Mesendoderm (in vitro differentiated cells): ENCODE data around the gene RAB26.

Experiments
- DNase-seq: peaks from one replicate; pipeline ENCODE4 v3.0.0; 2013
- H2AK5ac ChIP-seq: 2 replicates; pipeline ENCODE4 v1.6.1; 2013; ENCODE audit warnings: low read length, inconsistent platforms
- H2BK120ac ChIP-seq: 2 replicates; pipeline ENCODE4 v1.6.1; 2013; ENCODE audit warnings: low read depth, mild to moderate bottlenecking, low read length, moderate library complexity, mixed read lengths
- H2BK15ac ChIP-seq: replicated peaks from 2 replicates; pipeline ENCODE4 v1.6.1; 2013; ENCODE audit warnings: low read depth, mild to moderate bottlenecking, moderate library complexity
- H2BK5ac ChIP-seq: 2 replicates; pipeline ENCODE4 v1.6.1; 2013; ENCODE audit warnings: low read length, inconsistent platforms
- H3K18ac ChIP-seq: 2 replicates; pipeline ENCODE4 v1.6.1; 2013; ENCODE audit warnings: mild to moderate bottlenecking, low read length, mixed read lengths
- H3K23ac ChIP-seq: one replicate; pipeline ENCODE4 v1.6.1; 2013; ENCODE audit warnings: low read length
- H3K27ac ChIP-seq: 2 replicates; pipeline ENCODE4 v1.5.1; 2013; ENCODE audit warnings: low read depth, mild to moderate bottlenecking, inconsistent platforms, low read length, moderate library complexity
- H3K27me3 ChIP-seq: 2 replicates; pipeline ENCODE4 v1.6.1; 2013; ENCODE audit warnings: low read length, control low read depth, mild to moderate bottlenecking, inconsistent platforms; ENCODE audit not compliant: insufficient read depth, poor library complexity
- H3K36me3 ChIP-seq: 2 replicates; pipeline ENCODE4 v1.6.1; 2013; ENCODE audit warnings: low read length, inconsistent platforms; ENCODE audit not compliant: control insufficient read depth, insufficient read depth
- H3K4ac ChIP-seq: one replicate; pipeline ENCODE4 v1.6.1; 2013; ENCODE audit warnings: low read depth, mild to moderate bottlenecking, low read length, moderate library complexity
- H3K4me1 ChIP-seq: 2 replicates; pipeline ENCODE4 v1.6.1; 2013; ENCODE audit warnings: low read depth, low read length, inconsistent platforms; ENCODE audit not compliant: control insufficient read depth
- H3K4me2 ChIP-seq: 2 replicates; pipeline ENCODE4 v1.6.1; 2013; ENCODE audit warnings: low read length
- H3K4me3 ChIP-seq: 2 replicates; pipeline ENCODE4 v1.5.1; 2013; ENCODE audit warnings: mild to moderate bottlenecking, low read length
- H3K56ac ChIP-seq: one replicate; pipeline ENCODE4 v1.6.1; 2013; ENCODE audit warnings: low read length
- H3K79me1 ChIP-seq: 2 replicates; pipeline ENCODE4 v1.6.1; 2013; ENCODE audit warnings: low read length, inconsistent platforms
- H3K79me2 ChIP-seq: 2 replicates; pipeline ENCODE4 v1.6.1; 2013; ENCODE audit warnings: mild to moderate bottlenecking, low read length; ENCODE audit not compliant: control insufficient read depth, insufficient read depth
- H3K9ac ChIP-seq: 2 replicates; pipeline ENCODE4 v1.6.1; 2013; ENCODE audit warnings: low read length, inconsistent platforms
- H4K5ac ChIP-seq: one replicate; pipeline ENCODE4 v1.6.1; 2013; ENCODE audit warnings: low read length
- H4K8ac ChIP-seq: one replicate; pipeline ENCODE4 v1.6.1; 2013; ENCODE audit warnings: low read depth, mild to moderate bottlenecking, control low read depth, low read length, moderate library complexity
- WGBS: extraction: QIAGEN DNeasy Blood & Tissue Kit; methylation state at CpG from one replicate; pipeline ENCODE4 v1.1.7; 2013; ENCODE audit warnings: low lambda C conversion rate, missing lambda C conversion rate; ENCODE audit not compliant: insufficient coverage; ENCODE audit errors: extremely low coverage; 5-methylcytosine and 5-hydroxymethylcytosine counted together

The RAB26 gene

GRCh38 chr16:2154533-2155090, 6.2 kb downstream of the RAB26 start:
- peak overlapping the region; percentile 39 for H3K27ac ChIP-seq
- H2BK15ac ChIP-seq = no peak overlapping the region
- peak overlapping the region; percentile 46 for H3K4ac ChIP-seq
- H4K5ac ChIP-seq = no peak overlapping the region
- peak overlapping the region; percentile 90 for H2BK5ac ChIP-seq
- peak overlapping the region; percentile 87 for H3K56ac ChIP-seq
- peak overlapping the region; percentile 91 for H3K4me3 ChIP-seq
- peak overlapping the region; percentile 26 for H3K4me2 ChIP-seq
- H3K23ac ChIP-seq = peak overlapping the region; percentile 54
- no peak overlapping the region for H4K8ac ChIP-seq
- H3K27me3 ChIP-seq = no peaks in the 10 kb centered on the region
- peaks cover 65% of the 10 kb centered on the region for H3K79me2 ChIP-seq
- peaks cover 12% of the 10 kb centered on the region for H3K36me3 ChIP-seq
- peak overlapping the region; percentile 78 for H2AK5ac ChIP-seq
- peaks cover 8% of the 10 kb centered on the region for H3K4me1 ChIP-seq
- no CpG with 5 or more reads among the region's 23 CpGs for WGBS
- no peak overlapping the region for H2BK120ac ChIP-seq
- peak overlapping the region; percentile 99 for H3K9ac ChIP-seq
- peak overlapping the region; percentile 10 for H3K18ac ChIP-seq
- peaks cover 14% of the 10 kb centered on the region for H3K79me1 ChIP-seq
- DNase-seq = no peak

DNA sequence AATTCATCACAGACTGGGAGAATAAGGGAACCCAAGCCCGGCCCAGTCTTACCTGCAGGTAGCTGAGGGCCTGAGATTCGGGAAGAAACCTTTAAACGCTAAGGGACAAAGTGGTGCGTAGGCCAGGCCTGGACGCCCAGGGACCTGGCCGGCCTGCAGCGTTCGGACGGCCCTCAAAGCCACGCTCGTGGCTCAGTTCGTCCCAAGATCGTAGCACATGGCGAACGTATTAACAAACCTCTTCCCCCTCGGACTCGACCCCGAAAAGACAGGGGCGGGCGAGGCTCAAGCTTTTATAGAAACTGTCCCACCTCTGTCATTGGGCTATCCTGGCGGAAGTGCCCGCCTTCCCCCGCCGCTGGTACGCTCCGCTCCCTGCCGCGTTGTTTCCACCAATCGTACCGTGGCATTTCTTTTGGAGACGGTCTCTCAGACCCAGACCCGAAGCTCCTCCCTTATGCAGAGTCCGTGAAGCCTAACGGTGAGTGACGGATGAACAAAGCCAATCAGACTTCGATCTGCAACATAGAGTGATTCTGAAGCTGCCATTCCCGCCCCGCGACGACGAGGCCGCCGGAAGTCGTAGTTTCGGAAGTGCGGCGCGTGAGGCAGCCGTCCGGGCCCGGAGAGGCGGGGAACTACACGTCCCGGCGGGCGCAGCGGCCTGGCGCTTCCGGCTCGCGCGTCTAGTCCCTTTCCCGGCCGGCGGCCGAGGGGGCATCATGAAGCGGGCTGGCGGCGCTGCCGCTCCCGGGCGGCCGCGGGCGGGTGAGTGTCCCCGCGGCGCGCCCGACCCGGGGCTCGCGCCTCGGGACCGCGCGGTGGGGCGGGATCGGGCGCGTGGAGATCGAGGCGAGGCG, 6.9 kb downstream of the RAB26 start, which contains the start of gene TRAF7:
Gene TRAF7 (plus strand): TSS at position 692 of the 860 bp plus-strand sequence. CDS start 8,139 bp downstream, outside the sequence.
- H3K4me2 ChIP-seq = peak within 1 kb of the TSS; percentile 95
- H3K4me1 ChIP-seq = peaks cover 7% of the 10 kb centered on the region
- no peak within 1 kb of the TSS for H2BK120ac ChIP-seq
- H2AK5ac ChIP-seq = peak within 1 kb of the TSS; percentile 78
- H3K4ac ChIP-seq = peak within 1 kb of the TSS; percentile 46
- WGBS = no CpG with 5 or more reads among the region's 94 CpGs
- H3K18ac ChIP-seq = peak within 1 kb of the TSS; percentile 56
- H3K9ac ChIP-seq = peak within 1 kb of the TSS; percentile 99
- peak within 1 kb of the TSS; percentile 98 for H3K56ac ChIP-seq
- H2BK5ac ChIP-seq = peak within 1 kb of the TSS; percentile 90
- peaks cover 12% of the 10 kb centered on the region for H3K36me3 ChIP-seq
- H3K23ac ChIP-seq = peak within 1 kb of the TSS; percentile 69
- peaks cover 72% of the 10 kb centered on the region for H3K79me2 ChIP-seq
- DNase-seq = peak; percentile 100
- H2BK15ac ChIP-seq = no peak within 1 kb of the TSS
- no peak within 1 kb of the TSS for H4K5ac ChIP-seq
- no peaks in the 10 kb centered on the region for H3K27me3 ChIP-seq
- peak within 1 kb of the TSS; percentile 42 for H3K27ac ChIP-seq
- no peak within 1 kb of the TSS for H4K8ac ChIP-seq
- H3K79me1 ChIP-seq = peaks cover 16% of the 10 kb centered on the region
- H3K4me3 ChIP-seq = peak within 1 kb of the TSS; percentile 96

DNA sequence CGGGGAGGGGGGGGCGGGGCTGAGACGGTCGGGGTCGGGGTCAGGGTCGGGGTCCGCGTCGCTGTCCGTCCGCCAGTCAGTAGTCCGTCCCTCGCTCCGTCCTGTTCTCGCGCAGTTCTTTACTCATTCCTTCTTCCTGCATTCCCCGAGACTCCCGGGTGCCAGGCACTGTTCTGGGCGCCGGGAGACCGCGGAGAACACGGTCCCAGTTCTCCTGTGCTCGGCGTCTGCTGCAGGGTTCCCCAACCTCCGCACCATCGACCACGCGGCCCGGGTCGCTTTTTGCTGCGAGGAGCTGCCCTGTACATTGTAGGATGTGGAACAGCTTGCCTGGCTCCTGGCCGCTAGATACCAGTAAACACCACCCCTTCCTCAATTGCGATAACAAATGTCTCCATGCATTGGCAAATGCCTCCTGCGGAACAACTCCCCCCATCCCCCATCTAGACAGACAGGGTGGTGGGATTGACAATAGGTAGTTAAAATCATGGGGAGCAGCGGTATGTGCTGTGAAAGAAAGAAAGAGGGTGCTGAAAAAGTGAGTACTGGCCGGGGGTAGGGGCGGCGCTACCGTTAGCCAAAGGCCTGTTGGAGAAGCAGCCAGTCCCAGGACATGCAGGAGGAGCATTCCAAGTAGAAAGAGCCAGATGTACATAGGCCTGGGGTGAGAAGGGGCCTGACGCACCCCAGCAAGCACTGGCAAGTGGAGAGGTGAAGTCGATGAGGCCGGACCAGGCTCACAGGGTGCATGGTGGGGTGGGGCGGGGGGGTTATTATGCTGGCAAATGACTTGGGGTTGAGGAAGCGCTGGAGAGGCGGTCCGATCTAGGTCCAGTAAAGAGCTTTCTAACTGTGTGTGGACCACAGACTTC, 7.8 kb downstream of the RAB26 start:
- peak overlapping the region; percentile 95 for H3K4me2 ChIP-seq
- H2AK5ac ChIP-seq = no peak overlapping the region
- no peak overlapping the region for H2BK15ac ChIP-seq
- H3K27me3 ChIP-seq = no peaks in the 10 kb centered on the region
- H3K23ac ChIP-seq = peak overlapping the region; percentile 69
- no peak overlapping the region for H4K5ac ChIP-seq
- peak overlapping the region; percentile 98 for H3K56ac ChIP-seq
- H3K79me2 ChIP-seq = peaks cover 78% of the 10 kb centered on the region
- no peak overlapping the region for H2BK120ac ChIP-seq
- H3K18ac ChIP-seq = peak overlapping the region; percentile 56
- peak overlapping the region; percentile 42 for H3K27ac ChIP-seq
- peak; percentile 59 for DNase-seq
- peak overlapping the region; percentile 99 for H3K9ac ChIP-seq
- peak overlapping the region; percentile 23 for H3K4ac ChIP-seq
- peak overlapping the region; percentile 75 for H2BK5ac ChIP-seq
- H4K8ac ChIP-seq = no peak overlapping the region
- H3K36me3 ChIP-seq = peaks cover 12% of the 10 kb centered on the region
- no CpG with 5 or more reads among the region's 47 CpGs for WGBS
- H3K4me3 ChIP-seq = peak overlapping the region; percentile 96
- H3K4me1 ChIP-seq = peaks cover 7% of the 10 kb centered on the region
- peaks cover 16% of the 10 kb centered on the region for H3K79me1 ChIP-seq

DNA sequence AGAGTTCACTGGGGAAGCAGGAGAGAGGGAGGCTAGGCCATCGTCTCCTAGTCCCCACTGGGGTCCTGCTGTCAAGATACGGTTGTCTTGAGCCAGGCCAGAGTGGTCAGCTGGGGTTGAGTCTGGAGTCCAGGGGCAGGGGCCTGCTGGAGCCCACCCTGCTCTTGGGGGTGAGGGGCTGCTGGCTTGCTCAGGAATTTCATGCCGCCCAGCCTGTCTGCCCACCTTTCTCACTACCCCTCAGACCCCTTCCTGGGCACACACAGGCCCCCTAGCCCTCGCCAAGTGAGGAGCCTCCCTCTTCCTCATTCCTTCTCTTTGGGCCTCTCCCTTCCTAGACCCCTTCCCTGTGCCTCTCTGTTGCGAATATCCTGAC, 8.4 kb downstream of the RAB26 start:
- Histone ChIP-seq H2AK5ac (no peak overlapping the region), H3K27me3 (no peaks in the 10 kb centered on the region), H4K8ac (no peak overlapping the region), H3K36me3 (peaks cover 11% of the 10 kb centered on the region), H3K18ac (no peak overlapping the region), H3K4ac (no peak overlapping the region), H3K4me1 (peaks cover 1% of the 10 kb centered on the region), H3K27ac (no peak overlapping the region), H3K4me2 (peak overlapping the region; percentile 95), H2BK15ac (no peak overlapping the region), H3K23ac (no peak overlapping the region), H2BK120ac (no peak overlapping the region), H2BK5ac (no peak overlapping the region), H3K79me1 (peaks cover 16% of the 10 kb centered on the region), H3K79me2 (peaks cover 84% of the 10 kb centered on the region), H4K5ac (no peak overlapping the region), H3K4me3 (peak overlapping the region; percentile 96), H3K9ac (peak overlapping the region; percentile 99), H3K56ac (peak overlapping the region; percentile 98)
- no CpG with 5 or more reads among the region's 5 CpGs for WGBS
- DNase-seq = no peak

DNA sequence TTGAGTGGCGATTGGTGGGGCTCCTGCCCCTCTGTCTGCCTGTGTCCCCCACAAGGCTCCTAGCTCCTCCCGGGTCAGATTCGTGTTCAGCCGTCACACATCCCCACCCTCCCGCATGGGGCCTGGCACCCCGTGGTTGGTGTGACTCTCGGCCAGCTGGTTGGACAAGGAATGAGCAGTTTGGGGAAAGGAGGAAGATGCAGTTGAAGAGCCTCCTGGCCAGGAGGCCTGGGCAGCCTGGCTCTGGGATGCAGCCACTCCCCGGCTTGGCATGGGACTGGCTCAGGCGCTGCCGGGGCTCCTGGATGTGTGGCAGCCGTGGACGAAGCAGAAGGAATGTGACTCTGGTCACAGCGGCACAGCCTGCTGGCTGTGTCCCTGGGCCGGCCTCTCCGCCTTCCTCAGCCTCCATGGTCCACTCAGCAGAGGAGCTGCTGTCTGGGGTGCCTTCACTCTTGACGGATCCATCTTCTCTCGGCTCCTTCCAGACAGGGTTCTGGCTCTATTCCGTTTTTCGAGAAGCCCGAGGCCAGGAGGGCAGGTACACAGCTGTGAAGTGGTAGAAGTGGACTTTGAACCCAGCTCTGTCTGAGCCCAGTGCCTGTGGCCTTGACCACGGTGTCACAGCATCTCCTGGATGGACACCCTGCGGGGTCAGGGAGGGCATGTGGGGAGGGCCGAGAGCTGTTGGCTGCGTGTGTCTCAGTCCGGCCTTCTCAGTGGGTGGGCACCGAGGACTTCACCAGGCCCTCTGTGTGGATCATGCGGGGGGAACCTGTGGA, 9.2 kb downstream of the RAB26 start:
- Histone ChIP-seq H3K79me2 (peaks cover 89% of the 10 kb centered on the region), H3K79me1 (peaks cover 14% of the 10 kb centered on the region), H2AK5ac (no peak overlapping the region), H3K56ac (peak overlapping the region; percentile 98), H3K4me2 (no peak overlapping the region), H4K5ac (no peak overlapping the region), H3K27ac (no peak overlapping the region), H2BK120ac (no peak overlapping the region), H2BK15ac (no peak overlapping the region), H3K23ac (peak overlapping the region; percentile 30), H3K4me3 (no peak overlapping the region), H3K4me1 (no peaks in the 10 kb centered on the region), H3K27me3 (no peaks in the 10 kb centered on the region), H2BK5ac (no peak overlapping the region), H3K4ac (no peak overlapping the region), H3K18ac (no peak overlapping the region), H3K9ac (peak overlapping the region; percentile 99), H3K36me3 (peaks cover 9% of the 10 kb centered on the region), H4K8ac (no peak overlapping the region)
- no CpG with 5 or more reads among the region's 27 CpGs for whole genome bisulfite sequencing
- no peak for DNase-seq
